Measurements from ENCODE around the gene INSM1.

INSM1 gene

GRCh38 chr20:20386192-20386591 is 18.3 kb downstream of the INSM1 start:
- DNase-seq (ENCODE audit: low read depth, low spot score) = no peak
- H3K4me3 ChIP-seq (ENCODE audit: low read depth, low read length) = no peak overlapping the region
- TF ChIP-seq, protein P1, sequence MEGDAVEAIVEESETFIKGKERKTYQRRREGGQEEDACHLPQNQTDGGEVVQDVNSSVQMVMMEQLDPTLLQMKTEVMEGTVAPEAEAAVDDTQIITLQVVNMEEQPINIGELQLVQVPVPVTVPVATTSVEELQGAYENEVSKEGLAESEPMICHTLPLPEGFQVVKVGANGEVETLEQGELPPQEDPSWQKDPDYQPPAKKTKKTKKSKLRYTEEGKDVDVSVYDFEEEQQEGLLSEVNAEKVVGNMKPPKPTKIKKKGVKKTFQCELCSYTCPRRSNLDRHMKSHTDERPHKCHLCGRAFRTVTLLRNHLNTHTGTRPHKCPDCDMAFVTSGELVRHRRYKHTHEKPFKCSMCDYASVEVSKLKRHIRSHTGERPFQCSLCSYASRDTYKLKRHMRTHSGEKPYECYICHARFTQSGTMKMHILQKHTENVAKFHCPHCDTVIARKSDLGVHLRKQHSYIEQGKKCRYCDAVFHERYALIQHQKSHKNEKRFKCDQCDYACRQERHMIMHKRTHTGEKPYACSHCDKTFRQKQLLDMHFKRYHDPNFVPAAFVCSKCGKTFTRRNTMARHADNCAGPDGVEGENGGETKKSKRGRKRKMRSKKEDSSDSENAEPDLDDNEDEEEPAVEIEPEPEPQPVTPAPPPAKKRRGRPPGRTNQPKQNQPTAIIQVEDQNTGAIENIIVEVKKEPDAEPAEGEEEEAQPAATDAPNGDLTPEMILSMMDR (IDR thresholded peaks at IDR 0.05; ENCODE audit: low read depth, low read length) = no peak
- in situ Hi-C loops (cut with HindIII; ENCODE audit: low sequenced_read_pairs) = no loop called here

DNA sequence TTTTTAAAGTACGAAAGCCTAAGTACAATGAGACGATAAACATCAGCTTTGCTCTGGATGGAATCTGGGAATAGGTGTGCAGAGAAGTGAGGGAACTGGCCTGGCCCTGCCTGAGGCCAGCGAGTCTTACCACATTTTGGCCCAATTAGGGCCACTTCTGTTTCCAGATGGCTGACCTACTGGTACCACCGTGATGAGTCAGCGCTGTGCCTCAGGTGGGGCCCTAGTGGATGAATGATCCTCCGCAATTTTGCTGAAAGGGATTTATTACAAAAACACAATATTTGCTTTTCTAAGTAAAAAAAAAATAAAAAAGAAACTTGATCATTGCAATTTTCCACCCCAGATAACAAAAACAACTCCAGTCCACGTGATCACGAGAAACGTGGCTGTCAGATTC is 22.5 kb downstream of the INSM1 start:
- no peak for DNase-seq (ENCODE audit: low read depth, low spot score)
- in situ Hi-C loops (cut with HindIII; ENCODE audit: low sequenced_read_pairs) = no loop called here
- no peak overlapping the region for H3K4me3 ChIP-seq (ENCODE audit: low read depth, low read length)
- TF ChIP-seq, protein P1 (IDR thresholded peaks at IDR 0.05; ENCODE audit: low read depth, low read length) = no peak

DNA sequence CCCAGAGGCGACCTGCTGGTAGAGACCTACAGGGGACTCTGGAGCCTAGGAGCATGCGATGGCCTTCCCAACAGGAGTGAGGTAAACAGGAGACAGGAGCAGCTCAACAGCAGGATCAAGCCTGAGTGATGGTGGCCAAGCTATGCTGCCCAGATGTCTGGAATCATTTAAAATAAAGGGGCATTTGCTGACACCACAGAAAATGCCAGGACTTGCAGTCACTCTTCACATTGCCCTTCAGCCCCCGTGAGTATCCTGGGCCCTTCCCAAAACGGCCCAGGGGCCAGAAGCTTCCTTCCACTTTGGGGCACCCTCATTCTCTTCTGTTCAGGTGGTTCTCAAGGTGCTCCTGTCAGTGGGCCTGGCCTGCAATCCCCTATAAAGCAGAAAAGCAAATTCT is 23.2 kb downstream of the INSM1 start:
- H3K4me3 ChIP-seq (ENCODE audit: low read depth, low read length) = no peak overlapping the region
- TF ChIP-seq, protein P1 (IDR thresholded peaks at IDR 0.05; ENCODE audit: low read depth, low read length) = no peak
- in situ Hi-C loops (cut with HindIII; ENCODE audit: low sequenced_read_pairs) = no loop called here
- DNase-seq (ENCODE audit: low read depth, low spot score) = no peak

GRCh38 chr20:20391766-20392165 is 23.9 kb downstream of the INSM1 start:
- DNase-seq (ENCODE audit: low read depth, low spot score) = no peak
- TF ChIP-seq, protein P1 (IDR thresholded peaks at IDR 0.05; ENCODE audit: low read depth, low read length) = no peak
- H3K4me3 ChIP-seq (ENCODE audit: low read depth, low read length) = no peak overlapping the region
- in situ Hi-C loops (cut with HindIII; ENCODE audit: low sequenced_read_pairs) = no loop called here

- TF ChIP-seq, protein P1 (IDR thresholded peaks at IDR 0.05; ENCODE audit: low read depth, low read length) = no peak
- no peak overlapping the region for H3K4me3 ChIP-seq (ENCODE audit: low read depth, low read length)
- DNase-seq (ENCODE audit: low read depth, low spot score) = no peak
- in situ Hi-C loops (cut with HindIII; ENCODE audit: low sequenced_read_pairs) = no loop called here
Observed at GRCh38 chr20:20393207-20394120, 25.6 kb downstream of the INSM1 start.

DNA sequence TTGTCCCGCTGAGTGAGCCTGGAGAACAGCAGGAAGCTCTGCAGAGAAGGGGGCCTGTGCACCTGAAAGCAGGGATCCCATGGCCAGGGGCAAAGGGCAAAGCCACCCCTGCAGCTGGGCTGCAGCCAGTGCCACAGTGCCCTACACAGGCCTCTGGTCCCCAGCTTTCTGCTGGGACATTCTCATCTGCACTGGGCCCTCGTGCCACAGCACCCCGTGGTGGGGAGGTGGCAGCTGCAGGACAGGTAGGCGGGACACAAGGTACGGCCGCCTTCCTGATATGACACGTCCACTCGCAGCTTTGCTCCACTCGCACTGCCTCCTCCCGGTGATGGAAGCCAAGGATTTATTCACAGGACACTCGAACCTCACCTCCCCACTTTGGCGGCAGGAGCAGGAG is 27.2 kb downstream of the INSM1 start:
- TF ChIP-seq, protein P1 (IDR thresholded peaks at IDR 0.05; ENCODE audit: low read depth, low read length) = no peak
- in situ Hi-C loops (cut with HindIII; ENCODE audit: low sequenced_read_pairs) = no loop called here
- no peak overlapping the region for H3K4me3 ChIP-seq (ENCODE audit: low read depth, low read length)
- DNase-seq (ENCODE audit: low read depth, low spot score) = no peak

Data from astrocyte of the spinal cord (primary cell).